DMS 273 (cell line): Measurements from ENCODE around the gene TOX2.

ENCODE experiments used
- DNase-seq: peaks from one replicate; lab custom pipeline; 2025; ENCODE audit not compliant: unreplicated experiment; lab: John Stamatoyannopoulos, UW

TOX2 gene

DNA sequence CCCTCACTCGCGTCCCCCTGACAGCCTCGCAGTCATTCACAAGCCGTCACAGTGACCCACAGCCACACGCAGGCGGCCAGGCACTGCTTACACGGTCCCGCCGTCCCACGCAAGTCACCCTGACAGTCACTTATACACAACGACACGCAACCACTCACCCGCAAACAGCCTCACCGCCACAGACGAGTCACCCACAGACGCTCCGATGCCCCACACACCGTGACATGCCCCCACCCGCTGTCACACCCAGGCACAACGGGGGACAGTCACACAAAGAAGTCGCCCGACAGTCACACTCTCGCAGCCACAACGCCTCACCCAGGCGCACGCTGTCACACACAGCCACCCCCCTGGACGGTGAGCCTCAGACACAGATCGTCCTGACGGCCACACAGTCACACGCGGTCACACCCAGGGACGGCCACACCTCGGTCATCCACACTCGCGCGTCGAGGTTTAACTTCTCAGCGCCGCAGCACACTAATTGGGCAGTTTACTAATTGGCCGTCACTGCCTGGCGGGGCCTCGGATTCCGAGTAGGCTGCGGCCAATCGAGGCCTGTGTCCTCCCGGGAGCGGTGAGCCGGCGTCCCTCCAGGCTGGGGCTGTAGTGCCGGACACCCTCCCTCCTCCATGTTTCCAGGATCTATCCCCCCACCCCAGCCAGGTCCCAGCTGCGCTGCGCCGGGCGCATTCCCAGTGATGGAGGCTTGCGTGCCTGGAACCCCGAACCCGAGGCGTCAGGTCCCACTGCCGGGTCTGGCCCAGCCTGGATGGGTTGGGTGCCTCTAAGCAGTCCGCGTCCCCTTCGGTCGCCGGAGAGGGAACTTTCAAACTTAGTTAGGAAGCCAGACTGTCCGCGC lies 790 bp downstream of the TOX2 start:
- peak; percentile 18 for DNase-seq

DNA sequence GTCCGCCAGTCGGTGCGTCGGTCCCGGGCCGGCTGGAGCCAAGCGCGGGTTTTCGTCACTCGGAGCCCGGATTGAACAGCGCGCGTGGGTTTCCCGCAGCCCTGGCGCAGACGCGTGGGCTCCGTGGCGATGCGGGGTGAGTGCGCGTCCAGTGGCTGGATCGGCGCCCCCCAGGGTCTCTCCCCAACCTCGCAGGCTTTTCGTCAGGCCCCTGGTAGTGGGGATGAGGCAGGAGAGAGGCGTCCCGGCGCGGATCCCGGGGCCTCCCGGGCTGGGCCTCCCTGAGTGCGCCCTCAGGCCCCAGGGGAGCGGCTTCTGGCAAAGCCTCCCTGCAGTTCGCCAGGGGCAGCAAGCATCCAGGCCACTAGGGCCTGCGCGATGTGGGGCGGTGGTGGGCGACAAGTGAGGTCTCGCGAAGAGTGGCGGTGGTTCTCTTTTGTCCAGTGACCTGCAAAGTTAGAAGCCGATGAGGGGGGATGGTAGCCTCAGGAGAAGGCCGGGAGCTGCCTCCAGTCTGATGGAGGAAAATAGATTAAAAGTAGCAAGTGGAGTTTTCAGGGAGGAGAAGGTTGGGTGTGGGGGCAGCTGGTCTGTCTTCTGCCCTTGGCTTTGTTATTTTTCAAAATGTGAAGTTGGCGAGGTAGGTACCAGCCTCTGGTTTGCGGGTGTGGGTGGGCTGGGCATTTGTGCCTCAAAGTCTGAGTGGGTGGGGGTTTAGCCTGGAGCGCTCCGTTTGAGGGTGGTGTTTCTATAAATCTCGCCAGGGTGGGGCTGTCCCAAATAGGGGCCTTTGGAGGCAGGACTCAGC lies 1.6 kb downstream of the TOX2 start:
- DNase-seq = no peak

DNA sequence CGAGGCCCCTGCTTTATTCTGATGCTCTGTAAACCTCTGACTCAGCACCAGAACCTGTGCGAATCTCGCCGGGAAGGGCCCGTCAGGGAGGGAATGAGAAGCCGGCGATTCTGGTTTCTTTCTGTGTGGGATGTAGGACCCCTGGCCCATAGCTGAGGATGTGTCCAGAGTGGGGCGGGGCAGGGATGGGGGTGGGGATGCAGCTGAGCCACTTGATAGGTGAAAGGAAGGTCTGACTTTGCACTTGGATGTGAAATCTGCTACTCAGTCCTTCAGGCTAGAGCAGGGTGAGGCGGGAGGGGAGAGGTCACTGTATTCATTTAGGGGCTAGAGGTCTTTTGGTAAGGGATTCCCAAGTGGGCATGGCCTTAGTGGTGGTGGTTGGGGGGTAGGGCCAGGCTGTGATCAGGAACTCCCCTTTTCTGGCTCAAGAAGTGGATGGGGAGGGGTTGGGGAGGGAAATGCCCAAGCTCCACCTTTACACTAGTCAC lies 2.3 kb downstream of the TOX2 start:
- no peak for DNase-seq

DNA sequence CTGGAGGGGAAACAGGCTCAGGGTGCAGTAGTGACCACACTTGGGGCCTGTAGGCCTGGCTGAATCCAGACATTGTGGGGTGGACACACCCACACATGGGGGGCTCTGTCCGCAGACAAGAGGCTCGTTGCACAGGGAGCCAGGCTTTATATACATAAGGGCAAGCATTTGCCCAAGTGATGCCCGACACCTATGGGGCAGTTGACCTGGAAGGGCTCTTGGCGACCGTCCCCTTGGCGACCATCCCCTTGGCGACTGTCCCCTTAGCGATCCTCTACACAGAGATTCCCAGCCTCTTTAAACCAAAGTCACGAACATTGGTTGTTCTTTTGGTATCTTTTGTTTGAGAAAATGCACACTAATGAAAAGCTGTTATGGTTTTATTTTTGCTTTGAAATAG lies 2.7 kb downstream of the TOX2 start:
- DNase-seq = no peak

DNA sequence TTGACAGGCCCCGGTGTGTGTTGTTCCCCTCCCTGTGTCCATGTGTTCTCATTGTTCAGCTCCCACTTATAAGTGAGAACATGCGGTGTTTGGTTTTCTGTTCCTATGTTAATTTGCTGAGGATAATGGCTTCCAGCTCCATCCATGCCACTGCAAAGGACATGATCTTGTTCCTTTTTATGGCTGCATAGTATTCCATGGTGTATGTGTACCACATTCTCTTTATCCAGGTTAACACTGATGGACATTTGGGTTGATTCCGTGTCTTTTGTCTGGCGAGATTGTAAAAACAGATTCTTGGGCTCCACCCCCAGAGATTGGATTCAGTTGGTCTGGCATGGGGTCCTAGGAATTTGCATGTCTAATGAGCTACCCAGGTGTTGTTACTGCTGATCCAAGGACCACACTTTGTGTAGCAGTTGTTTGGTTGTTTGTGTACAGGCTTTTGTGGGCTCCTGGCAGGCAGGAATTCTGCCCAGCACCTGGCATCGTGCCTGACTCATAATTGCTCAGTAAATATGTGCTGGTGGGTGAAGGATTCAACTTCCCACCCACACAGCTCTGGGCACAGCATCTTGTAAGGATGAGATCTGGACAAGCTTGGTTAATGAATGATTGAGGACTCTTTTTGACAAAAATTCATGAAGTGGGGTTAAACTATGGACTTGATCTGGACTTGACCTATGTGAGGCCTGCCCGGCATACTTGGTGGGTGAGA lies 5.2 kb downstream of the TOX2 start:
- peak; percentile 13 for DNase-seq

DNA sequence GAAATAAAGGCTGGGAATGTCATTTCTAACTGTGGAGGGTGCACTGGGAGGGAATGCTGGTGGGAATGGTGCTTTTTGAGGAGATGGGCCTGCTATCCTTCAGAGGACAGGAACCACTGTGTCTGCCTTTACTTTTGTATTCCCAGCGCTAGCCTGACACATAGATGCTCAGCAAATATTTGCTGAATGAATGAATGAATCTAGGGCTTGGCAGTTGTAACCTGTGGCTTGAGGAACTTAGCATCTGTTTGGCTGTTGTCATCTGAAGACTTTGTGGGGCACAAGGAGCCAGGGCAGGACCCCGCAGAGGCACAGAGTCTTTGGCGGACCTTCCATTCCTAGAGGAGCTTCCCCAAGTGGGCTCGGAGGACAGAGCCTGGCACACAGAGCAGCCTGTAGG lies 6.1 kb downstream of the TOX2 start:
- no peak for DNase-seq

DNA sequence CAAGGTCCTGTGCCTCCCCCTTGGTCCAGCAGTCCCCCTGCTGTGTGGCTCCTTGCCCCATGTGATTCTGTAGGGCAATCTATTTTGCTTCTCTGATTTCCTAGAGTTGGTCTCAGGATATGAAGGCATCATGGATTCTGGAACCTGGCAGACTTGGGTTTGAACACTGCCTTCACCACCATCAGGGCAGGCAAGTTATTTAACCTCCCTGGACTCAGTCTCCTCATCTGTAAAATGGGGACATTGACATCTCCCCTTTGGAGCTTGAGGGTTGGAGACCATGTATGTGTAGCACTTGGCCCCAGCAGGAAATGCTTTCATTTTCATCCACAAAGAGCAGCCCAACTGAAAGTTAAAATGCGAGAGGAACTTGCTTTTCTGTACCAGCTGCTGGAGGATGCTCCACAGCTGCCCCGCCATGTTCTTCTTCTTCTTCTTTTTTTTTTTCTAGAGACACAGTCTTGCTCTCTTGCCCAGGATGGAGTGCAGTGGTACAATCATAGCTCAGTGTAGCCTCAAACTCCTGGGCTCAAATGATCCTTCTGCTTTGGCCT lies 6.7 kb downstream of the TOX2 start:
- DNase-seq = no peak

DNA sequence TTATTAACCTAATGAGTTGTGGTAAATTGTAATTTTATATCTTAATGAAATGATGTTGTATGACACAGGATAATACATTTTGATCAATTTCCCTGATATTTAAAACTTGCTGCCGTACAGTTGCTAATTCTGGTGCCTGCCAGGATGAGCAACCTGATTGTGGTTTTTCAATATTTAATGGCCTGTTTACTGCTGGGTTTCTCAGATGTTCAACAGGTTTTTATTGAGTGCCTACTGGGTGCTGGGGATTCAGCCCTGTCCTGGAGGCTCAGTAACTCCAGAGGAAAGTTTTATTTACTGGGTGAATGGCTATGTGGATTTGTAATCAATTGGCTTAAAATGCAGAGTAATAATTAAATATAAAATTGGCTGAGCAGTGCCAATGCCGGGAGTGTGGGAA lies 8.0 kb downstream of the TOX2 start:
- DNase-seq = no peak

DNA sequence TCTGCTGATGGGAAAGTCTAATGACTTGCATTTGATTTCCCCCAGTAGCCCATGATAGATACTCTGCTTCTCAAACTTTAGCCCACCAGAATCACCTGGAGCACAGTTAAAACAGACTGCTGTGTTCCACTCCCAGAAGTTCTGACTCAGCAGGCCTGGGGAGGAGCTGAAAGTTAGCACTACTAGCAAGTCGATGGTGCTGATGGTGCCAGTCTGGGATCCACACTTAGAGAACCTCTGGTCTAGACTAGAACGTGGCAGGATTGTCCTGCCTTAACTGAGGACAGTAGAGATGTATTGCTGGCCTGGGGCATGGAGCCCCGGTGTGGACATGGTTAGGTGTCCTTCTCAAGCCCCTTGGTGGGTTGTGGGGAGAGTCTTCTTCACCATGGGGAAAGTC lies 8.7 kb downstream of the TOX2 start:
- no peak for DNase-seq

DNA sequence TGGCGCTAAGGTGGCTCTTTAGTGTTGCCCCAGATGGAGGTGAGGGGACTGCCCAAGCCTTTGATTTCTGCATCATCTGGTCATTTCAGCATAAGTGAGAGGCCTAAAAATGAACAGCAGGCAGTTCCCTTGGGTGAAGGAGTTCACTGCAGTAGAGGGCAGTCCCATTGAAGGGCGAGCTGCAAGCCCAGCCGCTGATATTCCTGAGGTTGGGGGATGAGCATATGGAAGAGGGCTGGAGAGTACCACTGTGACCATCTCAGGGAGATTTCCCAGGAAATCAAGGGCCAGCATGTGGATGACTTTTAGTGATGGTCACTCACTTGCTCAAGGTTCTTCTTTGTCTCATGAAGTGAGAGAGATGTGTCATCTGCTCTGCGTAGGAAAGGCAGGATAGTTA lies 9.3 kb downstream of the TOX2 start:
- DNase-seq = no peak

DNA sequence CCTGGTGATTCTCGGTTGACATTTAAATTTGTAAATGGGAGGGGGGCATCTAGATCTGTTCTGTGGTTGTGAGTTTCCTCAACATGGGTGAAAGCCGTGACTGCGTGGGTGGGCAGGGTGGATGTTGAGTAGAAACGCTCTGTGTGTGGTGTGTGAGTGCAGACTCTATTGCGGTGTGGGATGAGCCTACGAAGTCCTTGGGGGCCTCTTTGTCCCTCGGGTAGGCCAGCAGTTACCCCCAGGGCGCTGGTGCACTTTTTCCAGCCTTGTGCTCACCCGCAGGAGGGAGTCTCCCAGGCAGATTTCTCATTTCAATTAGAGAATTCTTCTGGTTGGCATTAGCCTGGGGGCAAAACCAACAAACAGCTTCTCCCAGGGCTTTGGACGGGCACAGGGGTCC lies 10.6 kb downstream of the TOX2 start:
- no peak for DNase-seq

DNA sequence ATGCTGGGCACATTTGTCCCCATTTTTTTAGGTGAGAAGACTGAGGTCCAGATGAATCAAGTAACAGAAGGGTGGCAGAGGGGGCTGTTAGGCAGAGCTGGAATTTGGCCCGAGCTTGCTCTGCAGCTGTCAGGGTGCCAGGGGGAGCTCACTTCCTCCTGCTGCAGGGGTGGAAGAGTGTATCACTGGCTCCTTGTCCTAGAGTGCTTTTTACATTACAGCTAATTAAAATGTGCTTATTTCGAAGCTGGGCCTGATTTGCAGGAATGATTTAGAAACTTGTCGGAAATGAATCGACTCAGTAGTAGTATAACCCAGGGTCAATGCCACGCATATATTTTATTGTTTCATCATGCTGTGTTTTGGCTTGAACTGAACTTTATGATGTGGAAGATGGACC lies 11.1 kb downstream of the TOX2 start:
- peak; percentile 73 for DNase-seq

DNA sequence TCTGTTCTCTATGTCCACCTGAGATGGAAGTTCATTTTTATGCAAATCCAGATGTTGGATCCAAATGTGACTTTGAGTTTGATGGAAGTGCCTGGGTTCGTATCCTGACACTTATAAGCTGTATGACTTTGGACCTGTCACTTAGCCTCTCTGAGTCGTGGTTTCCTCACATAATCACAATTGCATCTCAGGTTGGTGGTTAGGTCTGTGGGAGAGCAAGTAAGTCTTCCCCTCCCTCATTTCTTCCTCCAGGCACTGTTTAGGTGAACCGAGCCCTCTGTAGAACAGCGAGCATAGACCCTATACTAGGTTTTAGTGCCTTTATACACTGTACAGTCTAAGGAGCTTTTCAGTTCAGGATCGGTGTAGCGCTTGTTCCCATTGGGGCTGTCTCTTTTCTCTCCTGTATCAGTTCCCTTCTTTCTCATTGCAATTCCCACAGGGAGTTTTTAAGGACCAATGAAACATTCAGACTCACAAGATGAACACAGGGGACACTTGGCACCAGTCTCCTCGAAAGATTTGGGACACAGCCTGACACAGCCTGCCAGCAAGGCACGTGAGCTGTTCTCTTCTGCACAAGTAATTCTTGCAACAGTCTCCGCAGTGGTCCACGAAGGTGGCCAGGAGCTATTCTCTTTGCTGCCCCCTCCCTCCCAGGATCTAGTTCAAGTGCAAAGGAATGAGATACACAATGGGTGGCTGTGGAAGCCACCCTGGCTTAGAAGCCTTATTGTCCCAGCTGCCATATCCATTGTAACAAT lies 11.8 kb downstream of the TOX2 start:
- no peak for DNase-seq

DNA sequence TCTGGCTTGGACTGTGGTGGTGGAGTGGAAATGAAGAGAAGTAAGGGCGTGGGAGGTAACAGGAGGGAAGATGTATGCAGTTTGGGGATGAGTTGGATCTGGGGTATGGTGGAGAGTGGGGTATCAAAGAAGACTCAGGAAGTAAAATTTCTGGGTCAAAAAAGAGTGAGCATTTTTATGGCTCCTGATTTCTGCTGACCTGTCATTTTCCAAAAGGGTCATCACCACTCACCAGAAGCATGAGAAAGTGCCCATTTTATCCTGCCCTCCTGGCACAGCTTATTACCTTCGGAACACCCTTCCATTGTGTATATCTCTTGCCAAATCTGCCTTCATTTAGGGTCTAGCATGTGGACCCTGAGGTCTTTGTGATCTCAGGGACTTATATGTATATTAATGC lies 17.3 kb downstream of the TOX2 start:
- DNase-seq = no peak

DNA sequence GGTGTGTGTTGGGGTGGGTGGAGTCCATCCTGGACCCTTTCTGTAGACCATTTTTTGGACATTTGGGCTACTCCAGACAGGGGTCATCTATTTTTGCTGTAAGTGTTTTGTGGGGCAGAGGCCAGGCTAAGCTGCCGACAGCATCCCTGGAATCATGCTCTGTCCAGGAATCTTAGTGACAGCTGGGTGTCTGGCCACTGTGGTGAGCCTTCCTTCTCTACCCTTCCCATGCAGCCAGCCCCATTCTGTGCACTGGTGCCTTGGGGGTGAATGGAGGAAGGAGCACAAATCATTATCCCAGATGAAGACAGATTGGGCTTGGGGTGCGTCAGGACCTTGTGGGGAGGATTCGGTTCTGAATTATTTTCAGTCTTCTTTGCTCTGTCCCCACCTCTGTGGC lies 20.2 kb downstream of the TOX2 start:
- DNase-seq = no peak

DNA sequence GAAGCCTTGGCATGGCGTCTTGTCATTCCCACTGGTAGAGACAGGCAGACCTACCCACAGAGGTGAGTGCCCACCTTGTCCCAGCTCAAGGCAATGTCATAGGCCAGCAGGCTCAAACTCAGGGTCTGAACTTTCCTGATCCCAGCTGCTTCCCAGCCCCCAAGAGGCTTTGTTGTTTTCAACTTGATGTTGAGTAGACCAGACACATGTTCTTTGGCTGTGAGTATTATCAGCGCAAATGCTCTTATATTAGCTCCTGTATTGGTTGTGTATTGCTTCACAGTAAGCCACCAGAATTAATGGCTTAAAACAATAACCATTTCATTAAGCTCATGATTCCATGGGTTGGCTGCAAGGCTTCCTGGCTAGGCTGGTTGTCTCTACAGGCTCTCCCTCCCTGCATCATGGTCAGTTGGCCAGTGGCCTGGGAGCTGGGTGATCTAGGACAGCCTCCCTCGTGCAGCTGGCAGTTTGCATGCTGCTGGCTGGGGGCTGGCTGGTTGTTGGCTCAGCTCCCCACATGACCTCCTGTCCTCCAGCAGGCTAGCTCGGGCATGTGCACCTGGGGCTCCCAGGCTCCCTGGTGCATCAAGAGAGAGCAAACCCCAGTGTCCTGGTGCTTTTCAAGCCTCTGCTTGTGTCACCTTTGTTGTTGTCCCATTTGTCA lies 21.6 kb downstream of the TOX2 start:
- DNase-seq = peak; percentile 26

DNA sequence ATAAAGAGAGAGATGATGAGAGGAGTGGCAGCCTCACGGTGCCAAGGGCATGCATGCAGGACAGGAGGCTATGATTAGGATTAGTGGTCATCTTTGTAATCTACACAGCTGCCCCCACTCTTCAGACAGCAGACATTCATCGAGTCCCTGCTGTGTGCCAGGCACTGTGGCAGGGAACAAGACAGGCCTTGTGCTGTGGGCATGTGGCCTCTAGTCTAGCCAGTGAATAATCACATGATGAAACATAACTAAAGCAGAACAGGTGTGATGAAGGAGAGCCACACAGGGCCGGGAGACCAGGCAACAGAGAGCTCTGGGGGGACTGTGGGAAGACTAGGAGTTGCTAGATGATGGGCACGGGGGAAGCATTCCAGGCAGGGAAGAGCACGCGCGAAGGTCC lies 22.2 kb downstream of the TOX2 start:
- no peak for DNase-seq

DNA sequence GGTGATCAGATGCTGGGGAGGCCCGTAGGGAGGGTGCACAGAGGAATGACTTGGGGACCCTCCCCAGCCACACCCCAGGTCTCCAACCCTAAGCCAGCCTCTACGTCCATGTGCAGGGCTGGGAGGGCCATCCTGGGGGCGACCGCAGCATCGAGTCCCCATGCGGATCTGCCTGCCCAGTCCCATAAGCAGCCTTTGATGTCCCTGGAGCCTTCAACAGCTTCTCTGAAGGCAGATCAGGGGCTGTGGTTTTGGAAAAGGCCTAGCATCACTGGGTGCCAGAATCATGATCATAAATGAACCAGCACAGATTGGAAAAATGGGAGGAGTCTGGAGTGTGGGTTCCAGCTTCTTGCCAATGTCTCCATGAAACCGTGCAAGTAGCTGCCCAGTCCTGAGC lies 22.9 kb downstream of the TOX2 start:
- DNase-seq = no peak

DNA sequence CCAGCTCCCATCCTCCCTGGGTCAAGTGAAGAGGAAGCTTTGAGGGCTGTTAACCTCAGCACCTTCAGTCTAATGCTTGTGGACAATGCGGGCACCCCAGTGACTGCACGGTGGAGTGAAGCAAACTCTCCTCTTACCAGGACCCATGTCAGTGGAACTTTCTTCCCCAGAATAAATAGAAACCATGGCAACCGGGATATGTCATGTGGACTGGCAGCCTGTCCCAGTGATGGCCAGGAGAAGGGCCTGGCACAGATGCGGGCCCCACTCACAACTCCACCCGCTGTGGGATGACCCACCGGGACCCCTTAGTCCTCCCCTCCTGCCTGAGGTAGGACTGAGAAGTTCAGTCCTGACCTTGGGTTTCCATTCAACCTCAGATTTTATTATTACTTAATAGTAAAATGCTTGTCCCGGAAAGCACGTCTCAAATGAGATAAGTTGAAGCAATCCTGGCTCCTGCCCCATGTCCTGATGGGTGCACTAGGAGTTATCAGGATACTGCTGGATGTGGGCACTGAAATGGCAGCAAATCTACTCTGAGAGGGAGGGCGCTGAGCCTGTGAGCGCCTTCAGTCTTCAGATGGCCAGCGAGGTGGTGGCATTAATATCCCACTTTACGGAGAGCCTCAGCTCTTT lies 23.5 kb downstream of the TOX2 start:
- no peak for DNase-seq
